ENCODE results near the gene CCNK. TPM values are rescaled to one million over a fixed set of nuclear protein-coding genes. Genes with fewer than 3 reads are reported as not detected.

The CCNK gene
- total and polyA plus RNA-seq, 8 donors = 43.2 to 52.5 (median 45.9) TPM

GRCh38 chr14:99475660-99476059, 5.5 kb upstream of the CCNK start:
- ATAC-seq (no peak), DNase-seq (no peak)
- Histone ChIP-seq H3K36me3 (no peaks in the 10 kb centered on the region), H3K4me3 (no peak overlapping the region), H3K27me3 (no peaks in the 10 kb centered on the region), H3K27ac (no peak overlapping the region), H3K4me1 (peaks cover 8 to 54% of the 10 kb centered on the region in 2 donors), H3K9me3 (no peaks in the 10 kb centered on the region)
- intact Hi-C loops (cut with DNase I) = no loop called here
- TF ChIP-seq CTCF (IDR thresholded peaks at IDR 0.05) = no peak

GRCh38 chr14:99476864-99477263, 4.3 kb upstream of the CCNK start:
- Histone ChIP-seq H3K4me3 (no peak overlapping the region), H3K27ac (no peak overlapping the region), H3K9me3 (no peaks in the 10 kb centered on the region), H3K36me3 (no peaks in the 10 kb centered on the region), H3K4me1 (peaks cover 8 to 52% of the 10 kb centered on the region in 2 donors), H3K27me3 (no peaks in the 10 kb centered on the region)
- intact Hi-C loops (cut with DNase I) = no loop called here
- TF ChIP-seq CTCF (IDR thresholded peaks at IDR 0.05) = no peak
- DNase-seq (no peak), ATAC-seq (no peak)

- no peak for ATAC-seq
- Histone ChIP-seq H3K36me3 (no peaks in the 10 kb centered on the region), H3K27ac (no peak overlapping the region), H3K27me3 (no peaks in the 10 kb centered on the region), H3K9me3 (no peaks in the 10 kb centered on the region), H3K4me1 (peaks cover 15 to 64% of the 10 kb centered on the region in 2 donors), H3K4me3 (no peak overlapping the region)
- no peak for DNase-seq
- intact Hi-C loops (cut with DNase I) = no loop called here
- no peak for TF ChIP-seq CTCF (IDR thresholded peaks at IDR 0.05)
These were observed 3.1 kb upstream of the CCNK start for GRCh38 chr14:99478128-99478527.

- H3K27ac ChIP-seq = peak overlapping the region; percentile 82 to 90
- H3K27me3 ChIP-seq = no peaks in the 10 kb centered on the region
- intact Hi-C loops (cut with DNase I) = no loop called here
- ATAC-seq (no peak), DNase-seq (no peak)
- no peaks in the 10 kb centered on the region for H3K36me3 ChIP-seq
- H3K4me1 ChIP-seq = peaks cover 15 to 75% of the 10 kb centered on the region in 2 donors
- no peaks in the 10 kb centered on the region for H3K9me3 ChIP-seq
- no peak for TF ChIP-seq CTCF (IDR thresholded peaks at IDR 0.05)
- H3K4me3 ChIP-seq = peak overlapping the region; percentile 71 to 88
These were observed 1.9 kb upstream of the CCNK start for GRCh38 chr14:99479160-99479905.

GRCh38 chr14:99479906-99480869, 1.0 kb upstream of the CCNK start, which contains the start of gene SETD3:
SETD3 (minus strand) TSS chr14:99480859; CDS start chr14:99465805, 15,054 bp downstream.
- ATAC-seq = no peak

More at GRCh38 chr14:99479906-99480869, 1.0 kb upstream of the CCNK start, which contains the start of gene SETD3:
- peak within 1 kb of the TSS; percentile 88 for H3K4me3 ChIP-seq
- peak in 3 of 4 donors; percentile 43 to 89 (median 70) for DNase-seq
- H3K27ac ChIP-seq = peak within 1 kb of the TSS; percentile 85 to 90
- no peak for TF ChIP-seq CTCF (IDR thresholded peaks at IDR 0.05)
- H3K36me3 ChIP-seq = no peaks in the 10 kb centered on the region
- intact Hi-C loops (cut with DNase I) = no loop called here
- H3K27me3 ChIP-seq = no peaks in the 10 kb centered on the region
- H3K9me3 ChIP-seq = no peaks in the 10 kb centered on the region
- peaks cover 15 to 74% of the 10 kb centered on the region in 2 donors for H3K4me1 ChIP-seq
